CD4-positive, alpha-beta T cell treated with Interleukin-2 at 100 ng/mL for 4 hours (primary cell): ENCODE measurements around the gene ANXA9.

Source experiments
- DNase-seq: peaks from one replicate; pipeline ENCODE4 v3.0.0-alpha.2; 2020; ENCODE audit warnings: low spot score

The ANXA9 gene

GRCh38 chr1:150974580-150975478 lies 7.3 kb upstream of the ANXA9 start, which contains the start of gene CERS2:
Gene CERS2 (minus strand): TSS chr1:150974835. CDS start chr1:150969090, 5,745 bp downstream.
- DNase-seq, result peak; percentile 79

- DNase-seq, result no peak
These were observed 5.7 kb upstream of the ANXA9 start for GRCh38 chr1:150976401-150976821.

GRCh38 chr1:150976879-150977694 lies 5.0 kb upstream of the ANXA9 start:
- peak; percentile 83 for DNase-seq

GRCh38 chr1:150979092-150980056 lies 2.7 kb upstream of the ANXA9 start:
- DNase-seq, result peak; percentile 94

GRCh38 chr1:150981177-150981804 lies 801 bp upstream of the ANXA9 start:
- DNase-seq, result no peak

GRCh38 chr1:150985179-150985825 lies 3.2 kb downstream of the ANXA9 start:
- DNase-seq, result no peak

GRCh38 chr1:150987924-150988323 lies 5.8 kb downstream of the ANXA9 start:
- no peak for DNase-seq

GRCh38 chr1:150992626-150993025 lies 10.5 kb downstream of the ANXA9 start:
- DNase-seq, result no peak

GRCh38 chr1:150994248-150994647 lies 12.2 kb downstream of the ANXA9 start:
- DNase-seq, result no peak

- DNase-seq, result no peak
These were observed 13.4 kb downstream of the ANXA9 start for GRCh38 chr1:150995460-150995859.

- peak; percentile 45 for DNase-seq
These were observed 13.8 kb downstream of the ANXA9 start for GRCh38 chr1:150995896-150996295.

- DNase-seq, result no peak
These were observed 15.2 kb downstream of the ANXA9 start for GRCh38 chr1:150997126-150997872.

- DNase-seq, result no peak
These were observed 15.9 kb downstream of the ANXA9 start for GRCh38 chr1:150997949-150998348.

GRCh38 chr1:150999051-150999674 lies 17.1 kb downstream of the ANXA9 start:
- DNase-seq, result no peak

- DNase-seq, result no peak
These were observed 17.8 kb downstream of the ANXA9 start for GRCh38 chr1:150999926-151000325.

- no peak for DNase-seq
These were observed 18.3 kb downstream of the ANXA9 start for GRCh38 chr1:151000408-151000807.

GRCh38 chr1:151001602-151002001 lies 19.5 kb downstream of the ANXA9 start:
- DNase-seq, result no peak

- no peak for DNase-seq
These were observed 20.0 kb downstream of the ANXA9 start for GRCh38 chr1:151002051-151002450.

- no peak for DNase-seq
These were observed 20.5 kb downstream of the ANXA9 start for GRCh38 chr1:151002611-151003010.
